ENCODE results near the gene NT5DC1.

GRCh38 chr6:116244284-116244683, 143.6 kb downstream of the NT5DC1 start:
- TF ChIP-seq, protein P1, sequence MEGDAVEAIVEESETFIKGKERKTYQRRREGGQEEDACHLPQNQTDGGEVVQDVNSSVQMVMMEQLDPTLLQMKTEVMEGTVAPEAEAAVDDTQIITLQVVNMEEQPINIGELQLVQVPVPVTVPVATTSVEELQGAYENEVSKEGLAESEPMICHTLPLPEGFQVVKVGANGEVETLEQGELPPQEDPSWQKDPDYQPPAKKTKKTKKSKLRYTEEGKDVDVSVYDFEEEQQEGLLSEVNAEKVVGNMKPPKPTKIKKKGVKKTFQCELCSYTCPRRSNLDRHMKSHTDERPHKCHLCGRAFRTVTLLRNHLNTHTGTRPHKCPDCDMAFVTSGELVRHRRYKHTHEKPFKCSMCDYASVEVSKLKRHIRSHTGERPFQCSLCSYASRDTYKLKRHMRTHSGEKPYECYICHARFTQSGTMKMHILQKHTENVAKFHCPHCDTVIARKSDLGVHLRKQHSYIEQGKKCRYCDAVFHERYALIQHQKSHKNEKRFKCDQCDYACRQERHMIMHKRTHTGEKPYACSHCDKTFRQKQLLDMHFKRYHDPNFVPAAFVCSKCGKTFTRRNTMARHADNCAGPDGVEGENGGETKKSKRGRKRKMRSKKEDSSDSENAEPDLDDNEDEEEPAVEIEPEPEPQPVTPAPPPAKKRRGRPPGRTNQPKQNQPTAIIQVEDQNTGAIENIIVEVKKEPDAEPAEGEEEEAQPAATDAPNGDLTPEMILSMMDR (IDR thresholded peaks at IDR 0.05 in 8 of 11, conservative IDR thresholded peaks at IDR 0.05 in 3 of 11) = no peak
- TF ChIP-seq POLR2A (IDR thresholded peaks at IDR 0.05) (no peak), POLR2AphosphoS5 (IDR thresholded peaks at IDR 0.05) (no peak)

Measured in spleen (tissue), 7 donors.